GM21576 (cell line): ENCODE data around the gene RAD51D.
"Not testable (repeated sequence)": the region's sequence is repeated elsewhere in the genome, so short reads cannot be mapped to it uniquely, and the experiment has no call there.

Experiments
- ATAC-seq: cut with Tn5 transposase; IDR thresholded peaks from one replicate; pipeline ENCODE4 v1.9.1; 2021; ENCODE audit warnings: mild to moderate bottlenecking, moderate library complexity; ENCODE audit not compliant: unreplicated experiment

Gene RAD51D

GRCh38 chr17:35119370-35120165 is at the start of gene RAD51D:
Gene RAD51D, minus strand, starts transcription at chr17:35119860. Its CDS starts 247 bp downstream, at chr17:35119613.
- peak; percentile 76 for ATAC-seq

- ATAC-seq, result no peak
Measured at GRCh38 chr17:35167666-35168065, 48.0 kb upstream of the RAD51D start.

- ATAC-seq, result no peak
Measured at GRCh38 chr17:35167046-35167445, 47.4 kb upstream of the RAD51D start.

- ATAC-seq, result no peak
Measured at GRCh38 chr17:35166526-35166925, 46.9 kb upstream of the RAD51D start.

- ATAC-seq, result no peak
Measured at GRCh38 chr17:35164716-35165115, 45.1 kb upstream of the RAD51D start.

GRCh38 chr17:35163886-35164285 is 44.2 kb upstream of the RAD51D start:
- ATAC-seq, result no peak

GRCh38 chr17:35162755-35163154 is 43.1 kb upstream of the RAD51D start:
- ATAC-seq, result no peak

- ATAC-seq, result no peak
Measured at GRCh38 chr17:35161281-35161761, 41.7 kb upstream of the RAD51D start.

GRCh38 chr17:35160354-35161201 is 40.9 kb upstream of the RAD51D start:
- no peak for ATAC-seq

- no peak for ATAC-seq
Measured at GRCh38 chr17:35159940-35160339, 40.3 kb upstream of the RAD51D start.

- ATAC-seq, result no peak
Measured at GRCh38 chr17:35155246-35155645, 35.6 kb upstream of the RAD51D start.

GRCh38 chr17:35154196-35155165 is 34.8 kb upstream of the RAD51D start:
- ATAC-seq, result no peak

GRCh38 chr17:35152421-35153140 is 32.9 kb upstream of the RAD51D start:
- no peak for ATAC-seq

GRCh38 chr17:35151080-35151479 is 31.4 kb upstream of the RAD51D start:
- not testable (repeated sequence) for ATAC-seq

GRCh38 chr17:35149941-35150340 is 30.3 kb upstream of the RAD51D start:
- ATAC-seq, result no peak

- no peak for ATAC-seq
Measured at GRCh38 chr17:35148144-35148543, 28.5 kb upstream of the RAD51D start.

- no peak for ATAC-seq
Measured at GRCh38 chr17:35147375-35147905, 27.8 kb upstream of the RAD51D start, which contains the start of gene UNC45B. Gene UNC45B, plus strand, starts transcription at chr17:35147817. Its CDS starts 447 bp downstream, at chr17:35148264.

- no peak for ATAC-seq
Measured at GRCh38 chr17:35146214-35146833, 26.7 kb upstream of the RAD51D start.

- no peak for ATAC-seq
Measured at GRCh38 chr17:35144840-35145239, 25.2 kb upstream of the RAD51D start.
